ENCODE data around the gene MDM1.

The MDM1 gene

DNA sequence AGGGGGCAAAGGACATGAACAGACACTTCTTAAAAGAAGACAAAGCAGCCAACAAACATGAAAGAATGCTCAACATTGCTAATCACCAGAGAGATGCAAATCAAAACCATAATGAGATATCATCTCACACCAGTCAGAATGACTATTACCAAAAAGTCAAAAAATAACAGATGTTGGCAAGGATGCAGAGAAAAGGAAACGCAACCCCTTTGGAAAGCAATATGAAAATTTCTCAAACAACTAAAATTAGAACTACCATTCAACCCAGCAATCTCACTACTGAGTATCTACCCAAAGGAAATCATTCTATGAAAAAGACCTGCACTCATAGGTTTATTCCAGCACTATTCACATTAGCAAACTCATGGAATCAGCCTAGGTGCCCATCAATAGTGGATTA lies 25.6 kb downstream of the MDM1 start:
- H3K9me3 ChIP-seq (ENCODE audit: low read length): no peaks in the 10 kb centered on the region
- no peaks in the 10 kb centered on the region for H3K4me1 ChIP-seq (ENCODE audit: insufficient read depth, low read length)
- no peak overlapping the region for H3K9ac ChIP-seq (ENCODE audit: low read length)
- no peak overlapping the region for H3K4me3 ChIP-seq (ENCODE audit: low read depth in 1 of 2, low read length in 2 of 2)
- no peaks in the 10 kb centered on the region for H3K27me3 ChIP-seq (ENCODE audit: control insufficient read depth in 1 of 2, insufficient read depth in 2 of 2, low read length in 2 of 2)
- no peak overlapping the region for H3K27ac ChIP-seq (ENCODE audit: low read depth, low read length)
- H3K36me3 ChIP-seq (ENCODE audit: insufficient read depth, low read length): peaks cover 35% of the 10 kb centered on the region

GRCh38 chr12:68305278-68305677 lies 26.9 kb downstream of the MDM1 start:
- Histone ChIP-seq H3K4me1 (ENCODE audit: insufficient read depth, low read length) (no peaks in the 10 kb centered on the region), H3K4me3 (ENCODE audit: low read depth in 1 of 2, low read length in 2 of 2) (no peak overlapping the region), H3K27me3 (ENCODE audit: control insufficient read depth in 1 of 2, insufficient read depth in 2 of 2, low read length in 2 of 2) (no peaks in the 10 kb centered on the region), H3K9ac (ENCODE audit: low read length) (no peak overlapping the region), H3K27ac (ENCODE audit: low read depth, low read length) (no peak overlapping the region), H3K36me3 (ENCODE audit: insufficient read depth, low read length) (peaks cover 22% of the 10 kb centered on the region), H3K9me3 (ENCODE audit: low read length) (no peaks in the 10 kb centered on the region)

DNA sequence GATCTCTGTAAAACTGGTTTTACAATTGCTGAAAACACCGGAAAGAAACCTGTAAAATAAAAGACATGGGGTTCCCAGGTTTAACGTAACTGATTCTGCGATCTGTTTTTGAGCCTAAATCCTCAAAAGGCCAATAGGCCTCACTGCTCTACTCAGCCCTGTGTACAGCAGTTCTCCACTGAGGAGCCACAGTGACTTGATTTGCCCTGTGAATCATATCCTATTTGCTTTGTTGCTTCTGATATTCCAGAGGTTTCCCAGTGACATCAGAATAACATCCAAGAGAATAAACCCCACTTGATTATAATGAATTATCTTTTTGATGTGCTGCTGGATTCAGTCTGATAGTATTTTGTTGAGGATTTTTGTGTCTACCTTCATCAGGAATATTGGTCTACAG lies 27.5 kb downstream of the MDM1 start:
- Histone ChIP-seq H3K27ac (ENCODE audit: low read depth, low read length) (no peak overlapping the region), H3K9ac (ENCODE audit: low read length) (no peak overlapping the region), H3K4me3 (ENCODE audit: low read depth in 1 of 2, low read length in 2 of 2) (no peak overlapping the region), H3K9me3 (ENCODE audit: low read length) (no peaks in the 10 kb centered on the region), H3K36me3 (ENCODE audit: insufficient read depth, low read length) (peaks cover 21% of the 10 kb centered on the region), H3K27me3 (ENCODE audit: control insufficient read depth in 1 of 2, insufficient read depth in 2 of 2, low read length in 2 of 2) (no peaks in the 10 kb centered on the region), H3K4me1 (ENCODE audit: insufficient read depth, low read length) (no peaks in the 10 kb centered on the region)

DNA sequence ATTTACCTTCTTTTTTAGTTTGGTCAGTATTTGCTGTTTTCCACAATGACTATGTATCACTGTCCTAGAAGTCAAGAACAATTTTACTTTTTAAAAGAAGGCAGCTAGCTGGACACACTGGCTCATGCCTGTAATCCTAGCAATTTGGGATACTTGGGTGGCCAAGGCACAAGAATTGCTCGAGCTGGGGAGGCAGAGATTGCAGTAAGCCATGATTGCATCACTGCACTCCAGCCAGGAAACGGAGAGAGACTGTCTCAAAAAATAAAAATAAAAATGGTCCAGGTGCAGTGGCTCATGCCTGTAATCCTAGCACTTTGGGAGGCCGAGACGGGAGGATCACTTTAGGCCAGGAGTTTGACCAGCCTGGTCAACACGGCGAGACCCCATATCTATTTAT lies 28.3 kb downstream of the MDM1 start:
- H3K4me3 ChIP-seq (ENCODE audit: low read depth in 1 of 2, low read length in 2 of 2): no peak overlapping the region
- H3K27ac ChIP-seq (ENCODE audit: low read depth, low read length): no peak overlapping the region
- H3K4me1 ChIP-seq (ENCODE audit: insufficient read depth, low read length): no peaks in the 10 kb centered on the region
- peaks cover 14% of the 10 kb centered on the region for H3K36me3 ChIP-seq (ENCODE audit: insufficient read depth, low read length)
- no peaks in the 10 kb centered on the region for H3K9me3 ChIP-seq (ENCODE audit: low read length)
- H3K27me3 ChIP-seq (ENCODE audit: control insufficient read depth in 1 of 2, insufficient read depth in 2 of 2, low read length in 2 of 2): no peaks in the 10 kb centered on the region
- H3K9ac ChIP-seq (ENCODE audit: low read length): no peak overlapping the region

- Histone ChIP-seq H3K4me1 (ENCODE audit: insufficient read depth, low read length) (peaks cover 9% of the 10 kb centered on the region), H3K36me3 (ENCODE audit: insufficient read depth, low read length) (peaks cover 3% of the 10 kb centered on the region), H3K4me3 (ENCODE audit: low read depth in 1 of 2, low read length in 2 of 2) (no peak overlapping the region), H3K9ac (ENCODE audit: low read length) (no peak overlapping the region), H3K9me3 (ENCODE audit: low read length) (no peaks in the 10 kb centered on the region), H3K27me3 (ENCODE audit: control insufficient read depth in 1 of 2, insufficient read depth in 2 of 2, low read length in 2 of 2) (no peaks in the 10 kb centered on the region), H3K27ac (ENCODE audit: low read depth, low read length) (no peak overlapping the region)
Measured at GRCh38 chr12:68297929-68298328, 34.2 kb downstream of the MDM1 start.

DNA sequence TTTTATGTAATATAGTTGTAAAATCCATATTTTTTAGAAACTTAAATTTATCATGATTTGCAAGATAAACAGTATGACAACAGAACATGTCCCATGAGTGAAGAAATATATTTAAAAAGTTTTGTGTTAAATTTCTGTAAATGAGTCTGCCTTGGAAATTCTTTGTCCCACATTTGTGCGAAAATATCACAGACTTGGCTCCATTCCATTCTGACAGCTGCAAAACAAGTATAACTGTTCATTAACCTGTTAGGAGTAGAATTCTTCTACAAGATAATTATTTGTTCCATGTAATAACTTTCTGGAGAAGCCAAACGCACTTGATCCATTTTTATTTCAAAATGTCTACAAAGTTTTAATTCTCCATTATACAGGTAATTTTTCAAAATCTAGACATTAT lies 37.9 kb downstream of the MDM1 start:
- Histone ChIP-seq H3K27ac (ENCODE audit: low read depth, low read length) (no peak overlapping the region), H3K9me3 (ENCODE audit: low read length) (no peaks in the 10 kb centered on the region), H3K9ac (ENCODE audit: low read length) (no peak overlapping the region), H3K36me3 (ENCODE audit: insufficient read depth, low read length) (peaks cover 3% of the 10 kb centered on the region), H3K27me3 (ENCODE audit: control insufficient read depth in 1 of 2, insufficient read depth in 2 of 2, low read length in 2 of 2) (no peaks in the 10 kb centered on the region), H3K4me3 (ENCODE audit: low read depth in 1 of 2, low read length in 2 of 2) (no peak overlapping the region), H3K4me1 (ENCODE audit: insufficient read depth, low read length) (peaks cover 9% of the 10 kb centered on the region)

DNA sequence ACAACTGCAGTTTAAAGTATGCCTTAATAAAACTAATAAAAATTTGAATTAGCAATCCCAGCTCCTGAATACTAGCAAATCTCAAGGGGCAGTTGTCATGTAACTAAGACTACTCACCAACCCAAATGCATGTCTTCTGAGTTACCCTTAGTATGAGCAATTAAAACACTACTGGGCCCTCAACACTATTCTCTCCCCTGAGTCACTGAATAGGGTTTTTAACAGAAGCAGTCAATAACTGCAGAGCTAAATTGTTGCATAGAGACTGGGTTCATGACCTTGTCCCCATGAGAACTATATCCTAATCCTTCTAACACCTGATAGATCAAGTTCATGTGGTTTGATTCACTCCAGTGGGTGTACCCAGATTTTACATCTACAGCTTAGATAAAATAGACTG lies 38.8 kb downstream of the MDM1 start:
- no peaks in the 10 kb centered on the region for H3K9me3 ChIP-seq (ENCODE audit: low read length)
- H3K4me3 ChIP-seq (ENCODE audit: low read depth in 1 of 2, low read length in 2 of 2): no peak overlapping the region
- H3K36me3 ChIP-seq (ENCODE audit: insufficient read depth, low read length): peaks cover 3% of the 10 kb centered on the region
- H3K27ac ChIP-seq (ENCODE audit: low read depth, low read length): no peak overlapping the region
- H3K4me1 ChIP-seq (ENCODE audit: insufficient read depth, low read length): peaks cover 9% of the 10 kb centered on the region
- H3K27me3 ChIP-seq (ENCODE audit: control insufficient read depth in 1 of 2, insufficient read depth in 2 of 2, low read length in 2 of 2): no peaks in the 10 kb centered on the region
- H3K9ac ChIP-seq (ENCODE audit: low read length): no peak overlapping the region

- peaks cover 3% of the 10 kb centered on the region for H3K36me3 ChIP-seq (ENCODE audit: insufficient read depth, low read length)
Measured at GRCh38 chr12:68292151-68292943, 39.8 kb downstream of the MDM1 start.

DNA sequence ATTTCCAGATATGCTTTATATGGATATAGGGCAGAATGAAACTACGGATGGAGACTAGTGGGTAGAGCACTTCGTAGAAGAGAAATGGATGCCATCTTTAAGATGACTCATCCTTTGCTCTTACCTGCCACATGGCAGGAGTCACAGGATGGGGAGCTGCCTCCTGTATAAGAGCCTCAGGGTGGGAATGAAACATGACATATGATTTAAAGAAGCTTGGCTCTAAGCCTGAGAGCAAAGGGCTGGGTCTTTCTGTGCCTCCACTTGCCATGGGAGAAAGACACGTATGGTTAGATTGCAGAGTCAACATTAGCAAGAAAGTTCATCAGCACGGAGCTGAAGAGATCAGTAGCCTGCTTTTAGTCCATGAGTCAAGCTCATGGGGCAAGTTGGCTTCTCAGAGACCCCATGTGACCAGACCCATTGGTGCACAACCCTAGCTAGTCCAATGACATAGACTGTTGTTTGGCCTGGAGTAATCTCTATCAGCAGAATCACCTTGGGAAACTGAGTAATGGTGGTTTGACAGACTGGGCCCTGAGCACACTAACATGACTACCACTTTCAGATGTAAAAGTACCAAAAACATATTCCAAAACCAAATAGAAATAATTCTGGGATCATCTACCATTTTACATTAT lies 40.6 kb downstream of the MDM1 start:
- H3K9ac ChIP-seq (ENCODE audit: low read length): no peak overlapping the region
- H3K4me1 ChIP-seq (ENCODE audit: insufficient read depth, low read length): peaks cover 4% of the 10 kb centered on the region
- peaks cover 1% of the 10 kb centered on the region for H3K36me3 ChIP-seq (ENCODE audit: insufficient read depth, low read length)
- no peaks in the 10 kb centered on the region for H3K27me3 ChIP-seq (ENCODE audit: control insufficient read depth in 1 of 2, insufficient read depth in 2 of 2, low read length in 2 of 2)
- H3K9me3 ChIP-seq (ENCODE audit: low read length): no peaks in the 10 kb centered on the region
- no peak overlapping the region for H3K27ac ChIP-seq (ENCODE audit: low read depth, low read length)
- H3K4me3 ChIP-seq (ENCODE audit: low read depth in 1 of 2, low read length in 2 of 2): no peak overlapping the region

More at GRCh38 chr12:68292151-68292943, 39.8 kb downstream of the MDM1 start:
- Histone ChIP-seq H3K9me3 (ENCODE audit: low read length) (no peaks in the 10 kb centered on the region), H3K27me3 (ENCODE audit: control insufficient read depth in 1 of 2, insufficient read depth in 2 of 2, low read length in 2 of 2) (no peaks in the 10 kb centered on the region), H3K4me3 (ENCODE audit: low read depth in 1 of 2, low read length in 2 of 2) (no peak overlapping the region), H3K27ac (ENCODE audit: low read depth, low read length) (no peak overlapping the region), H3K4me1 (ENCODE audit: insufficient read depth, low read length) (peaks cover 4% of the 10 kb centered on the region), H3K9ac (ENCODE audit: low read length) (no peak overlapping the region)

GRCh38 chr12:68290126-68290525 lies 42.0 kb downstream of the MDM1 start:
- no peaks in the 10 kb centered on the region for H3K9me3 ChIP-seq (ENCODE audit: low read length)
- no peaks in the 10 kb centered on the region for H3K27me3 ChIP-seq (ENCODE audit: control insufficient read depth in 1 of 2, insufficient read depth in 2 of 2, low read length in 2 of 2)
- no peaks in the 10 kb centered on the region for H3K36me3 ChIP-seq (ENCODE audit: insufficient read depth, low read length)
- peaks cover 4% of the 10 kb centered on the region for H3K4me1 ChIP-seq (ENCODE audit: insufficient read depth, low read length)
- no peak overlapping the region for H3K27ac ChIP-seq (ENCODE audit: low read depth, low read length)
- H3K4me3 ChIP-seq (ENCODE audit: low read depth in 1 of 2, low read length in 2 of 2): no peak overlapping the region
- H3K9ac ChIP-seq (ENCODE audit: low read length): no peak overlapping the region

- Histone ChIP-seq H3K36me3 (ENCODE audit: insufficient read depth, low read length) (no peaks in the 10 kb centered on the region), H3K27ac (ENCODE audit: low read depth, low read length) (no peak overlapping the region), H3K27me3 (ENCODE audit: control insufficient read depth in 1 of 2, insufficient read depth in 2 of 2, low read length in 2 of 2) (no peaks in the 10 kb centered on the region), H3K9me3 (ENCODE audit: low read length) (no peaks in the 10 kb centered on the region), H3K4me1 (ENCODE audit: insufficient read depth, low read length) (no peaks in the 10 kb centered on the region), H3K4me3 (ENCODE audit: low read depth in 1 of 2, low read length in 2 of 2) (no peak overlapping the region), H3K9ac (ENCODE audit: low read length) (no peak overlapping the region)
Measured at GRCh38 chr12:68287106-68287505, 45.1 kb downstream of the MDM1 start.

- H3K4me1 ChIP-seq (ENCODE audit: insufficient read depth, low read length): no peaks in the 10 kb centered on the region
- H3K27me3 ChIP-seq (ENCODE audit: control insufficient read depth in 1 of 2, insufficient read depth in 2 of 2, low read length in 2 of 2): no peaks in the 10 kb centered on the region
- H3K9me3 ChIP-seq (ENCODE audit: low read length): no peaks in the 10 kb centered on the region
- no peak overlapping the region for H3K4me3 ChIP-seq (ENCODE audit: low read depth in 1 of 2, low read length in 2 of 2)
- no peaks in the 10 kb centered on the region for H3K36me3 ChIP-seq (ENCODE audit: insufficient read depth, low read length)
- H3K27ac ChIP-seq (ENCODE audit: low read depth, low read length): no peak overlapping the region
- H3K9ac ChIP-seq (ENCODE audit: low read length): no peak overlapping the region
Measured at GRCh38 chr12:68286396-68286795, 45.8 kb downstream of the MDM1 start.

Data from muscle layer of colon (tissue), 2 donors.